Nephron progenitor cell (in vitro differentiated cells): ENCODE measurements around the gene AQP3.
"Not testable (repeated sequence)": the region's sequence is repeated elsewhere in the genome, so short reads cannot be mapped to it uniquely, and the experiment has no call there.

Experiments used
- DNase-seq: peaks from one replicate; pipeline ENCODE4 v3.0.0; 2021
- H3K27ac Mint-ChIP-seq: 2 replicates; pipeline ENCODE4 v1.8.0; 2021; ENCODE audit warnings: mild to moderate bottlenecking, moderate library complexity, mixed read lengths
- H3K27me3 Mint-ChIP-seq: 2 replicates; pipeline ENCODE4 v1.8.0; 2021; ENCODE audit warnings: mild to moderate bottlenecking, low read depth, mixed read lengths; ENCODE audit not compliant: poor library complexity
- H3K36me3 Mint-ChIP-seq: 2 replicates; pipeline ENCODE4 v1.8.0; 2021; ENCODE audit warnings: low read depth, mixed read lengths
- H3K4me1 Mint-ChIP-seq: 2 replicates; pipeline ENCODE4 v1.8.0; 2021; ENCODE audit warnings: mixed read lengths
- H3K4me3 Mint-ChIP-seq: 2 replicates; pipeline ENCODE4 v1.8.0; 2021; ENCODE audit warnings: mild to moderate bottlenecking, moderate library complexity, mixed read lengths
- H3K9me3 Mint-ChIP-seq: 2 replicates; pipeline ENCODE4 v1.8.0; 2021; ENCODE audit warnings: mild to moderate bottlenecking, moderate library complexity, mixed read lengths
- TF ChIP-seq, protein P1 (sequence below): fragments of 200-600 bp; sonication (generic); IDR thresholded peaks from 2 replicates; pipeline ENCODE4 v1.5.0; 2021; ENCODE audit warnings: antibody characterized with exemption

Gene AQP3

DNA sequence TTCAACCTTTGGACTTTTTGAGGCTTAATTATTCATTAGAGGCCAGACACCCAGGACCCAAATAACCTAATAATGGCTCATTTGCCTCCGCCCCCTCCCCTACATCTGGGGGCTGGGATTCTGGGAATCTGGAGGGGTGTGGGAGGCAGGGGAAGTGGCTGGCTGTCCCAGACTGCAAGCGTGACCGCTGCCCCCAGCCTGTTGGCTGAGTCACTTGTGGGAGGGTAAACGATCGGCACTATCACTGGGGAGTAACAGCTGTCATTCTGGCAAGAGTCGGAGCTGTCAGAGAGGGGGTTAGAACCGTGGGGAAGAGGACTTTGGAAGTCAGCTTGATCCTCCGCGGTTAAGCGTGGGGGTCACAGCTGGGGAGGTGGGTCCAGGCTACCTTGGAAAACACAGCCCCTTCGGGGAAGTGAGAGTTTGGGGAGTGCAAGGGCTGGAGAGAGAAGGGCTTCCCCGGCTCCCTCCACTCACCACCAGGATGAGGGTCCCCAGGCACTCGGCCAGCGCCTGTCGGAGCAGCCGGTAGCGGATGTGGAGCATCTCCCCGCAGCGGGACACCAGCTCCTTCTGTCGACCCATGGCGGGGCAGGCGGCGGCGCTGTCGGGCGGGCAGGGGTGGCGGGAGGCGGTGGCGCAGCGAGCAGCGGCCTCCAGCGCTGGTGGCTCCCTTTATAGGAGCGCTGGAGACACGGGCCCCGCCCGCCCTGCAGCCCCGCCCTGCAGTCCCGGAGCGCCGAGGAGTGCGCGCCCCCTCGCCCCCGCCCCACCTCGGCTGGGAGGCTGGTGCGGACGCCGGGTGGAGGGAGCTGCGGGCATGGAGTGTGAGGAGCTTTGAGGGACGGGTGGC, at the start of gene AQP3:
Gene AQP3, minus strand, starts transcription at position 648 of the 853 bp plus-strand sequence. Its CDS starts 63 bp downstream, at position 585.
- TF ChIP-seq, protein P1, sequence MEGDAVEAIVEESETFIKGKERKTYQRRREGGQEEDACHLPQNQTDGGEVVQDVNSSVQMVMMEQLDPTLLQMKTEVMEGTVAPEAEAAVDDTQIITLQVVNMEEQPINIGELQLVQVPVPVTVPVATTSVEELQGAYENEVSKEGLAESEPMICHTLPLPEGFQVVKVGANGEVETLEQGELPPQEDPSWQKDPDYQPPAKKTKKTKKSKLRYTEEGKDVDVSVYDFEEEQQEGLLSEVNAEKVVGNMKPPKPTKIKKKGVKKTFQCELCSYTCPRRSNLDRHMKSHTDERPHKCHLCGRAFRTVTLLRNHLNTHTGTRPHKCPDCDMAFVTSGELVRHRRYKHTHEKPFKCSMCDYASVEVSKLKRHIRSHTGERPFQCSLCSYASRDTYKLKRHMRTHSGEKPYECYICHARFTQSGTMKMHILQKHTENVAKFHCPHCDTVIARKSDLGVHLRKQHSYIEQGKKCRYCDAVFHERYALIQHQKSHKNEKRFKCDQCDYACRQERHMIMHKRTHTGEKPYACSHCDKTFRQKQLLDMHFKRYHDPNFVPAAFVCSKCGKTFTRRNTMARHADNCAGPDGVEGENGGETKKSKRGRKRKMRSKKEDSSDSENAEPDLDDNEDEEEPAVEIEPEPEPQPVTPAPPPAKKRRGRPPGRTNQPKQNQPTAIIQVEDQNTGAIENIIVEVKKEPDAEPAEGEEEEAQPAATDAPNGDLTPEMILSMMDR: no peak
- Mint-ChIP-seq H3K9me3 (no peaks in the 10 kb centered on the region), H3K4me3 (peak within 1 kb of the TSS; percentile 81), H3K36me3 (no peaks in the 10 kb centered on the region), H3K27ac (peak within 1 kb of the TSS; percentile 14), H3K4me1 (peaks cover 52% of the 10 kb centered on the region), H3K27me3 (peaks cover 42% of the 10 kb centered on the region)
- DNase-seq: peak; percentile 82

GRCh38 chr9:33493819-33494218, 46.4 kb upstream of the AQP3 start:
- not testable (repeated sequence) for H3K4me3 Mint-ChIP-seq, H3K9me3 Mint-ChIP-seq

GRCh38 chr9:33489066-33489465, 41.7 kb upstream of the AQP3 start:
- TF ChIP-seq, protein P1: no peak
- Mint-ChIP-seq H3K9me3 (no peaks in the 10 kb centered on the region), H3K27ac (no peak overlapping the region), H3K4me3 (no peak overlapping the region), H3K27me3 (peaks cover 7% of the 10 kb centered on the region), H3K4me1 (no peaks in the 10 kb centered on the region), H3K36me3 (no peaks in the 10 kb centered on the region)
- no peak for DNase-seq

More at GRCh38 chr9:33493819-33494218, 46.4 kb upstream of the AQP3 start:
- H3K4me1 Mint-ChIP-seq, H3K36me3 Mint-ChIP-seq, DNase-seq, H3K27ac Mint-ChIP-seq: not testable (repeated sequence)
- H3K27me3 Mint-ChIP-seq: peaks cover 10% of the 10 kb centered on the region

GRCh38 chr9:33485312-33485711, 37.9 kb upstream of the AQP3 start:
- DNase-seq, H3K27me3 Mint-ChIP-seq, H3K9me3 Mint-ChIP-seq, H3K4me1 Mint-ChIP-seq, H3K4me3 Mint-ChIP-seq, H3K27ac Mint-ChIP-seq, H3K36me3 Mint-ChIP-seq: not testable (repeated sequence)

GRCh38 chr9:33480976-33481375, 33.6 kb upstream of the AQP3 start:
- DNase-seq: no peak
- no peak overlapping the region for H3K4me3 Mint-ChIP-seq

DNA sequence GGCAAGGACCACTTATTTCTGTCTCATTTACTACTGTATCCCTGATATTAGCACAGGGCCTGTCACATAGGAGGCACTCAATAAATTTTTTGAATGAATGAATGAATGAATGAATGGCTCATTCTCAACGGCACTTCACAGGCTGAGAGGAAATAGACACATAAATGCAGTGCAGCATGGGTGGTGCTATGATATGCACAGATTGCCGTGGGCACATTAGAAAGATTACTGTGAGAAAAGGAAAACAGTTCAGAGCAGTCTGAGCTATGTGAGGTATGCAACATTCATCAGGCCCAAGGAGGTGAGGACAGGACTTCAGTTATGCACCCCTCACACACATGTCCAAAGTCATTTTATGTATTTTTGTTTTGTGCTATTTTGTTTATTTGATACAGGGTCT, 32.7 kb upstream of the AQP3 start:
- Mint-ChIP-seq H3K4me1 (no peaks in the 10 kb centered on the region), H3K4me3 (no peak overlapping the region), H3K9me3 (no peaks in the 10 kb centered on the region), H3K27ac (no peak overlapping the region), H3K36me3 (no peaks in the 10 kb centered on the region), H3K27me3 (no peaks in the 10 kb centered on the region)
- no peak for DNase-seq
- TF ChIP-seq, protein P1: no peak

More at GRCh38 chr9:33480976-33481375, 33.6 kb upstream of the AQP3 start:
- Mint-ChIP-seq H3K27ac (no peak overlapping the region), H3K27me3 (no peaks in the 10 kb centered on the region), H3K9me3 (no peaks in the 10 kb centered on the region), H3K4me1 (no peaks in the 10 kb centered on the region), H3K36me3 (no peaks in the 10 kb centered on the region)
- TF ChIP-seq, protein P1: no peak

- Mint-ChIP-seq H3K36me3 (peaks cover 7% of the 10 kb centered on the region), H3K9me3 (no peaks in the 10 kb centered on the region), H3K27ac (peak overlapping the region; percentile 83), H3K4me3 (peak overlapping the region; percentile 39), H3K27me3 (no peaks in the 10 kb centered on the region), H3K4me1 (peaks cover 25% of the 10 kb centered on the region)
- no peak for DNase-seq
- TF ChIP-seq, protein P1: no peak
Measured at GRCh38 chr9:33476503-33476902, 29.1 kb upstream of the AQP3 start.
